Esophagus muscularis mucosa (tissue), 3 donors: ENCODE measurements around the gene CDH18.

ENCODE experiments used
- POLR2A ChIP-seq: fragments of 450-650 bp; IDR thresholded peaks from one replicate; pipeline ENCODE4 v1.6.1; 2017; ENCODE audit warnings: antibody characterized with exemption, moderate library complexity, mild to moderate bottlenecking, low read depth
- TF ChIP-seq, protein P1 (sequence below), 3 experiments: fragments of 200-600 bp in 2 of 3; fragments of 450-650 bp in 1 of 3; sonication (generic) in 2 of 3; IDR thresholded peaks; one replicate each; pipeline ENCODE4 v1.5.1; 2017 to 2019; ENCODE audit warnings: antibody characterized with exemption in 3 of 3, mild to moderate bottlenecking in 2 of 3, moderate library complexity in 1 of 3

DNA sequence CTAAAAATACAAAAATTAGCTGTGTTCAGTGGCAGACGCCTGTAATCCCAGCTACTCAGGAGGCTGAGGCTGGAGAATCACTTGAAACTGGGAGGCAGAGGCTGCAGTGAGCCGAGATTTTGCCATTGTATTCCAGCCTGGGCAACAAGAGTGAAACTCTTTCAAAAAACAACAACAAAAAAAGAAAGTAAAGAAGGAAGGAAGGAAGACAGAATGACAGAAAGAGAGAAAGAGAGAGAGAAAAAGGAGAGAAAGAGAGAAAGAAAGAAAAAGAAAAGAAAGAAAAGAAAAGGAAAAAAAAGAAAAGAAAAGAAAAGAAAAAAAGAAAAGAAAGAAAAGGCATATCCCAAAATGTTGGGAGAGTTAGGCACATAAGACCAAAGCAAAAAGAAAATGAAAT lies 278.6 kb downstream of the CDH18 start:
- TF ChIP-seq, protein P1, sequence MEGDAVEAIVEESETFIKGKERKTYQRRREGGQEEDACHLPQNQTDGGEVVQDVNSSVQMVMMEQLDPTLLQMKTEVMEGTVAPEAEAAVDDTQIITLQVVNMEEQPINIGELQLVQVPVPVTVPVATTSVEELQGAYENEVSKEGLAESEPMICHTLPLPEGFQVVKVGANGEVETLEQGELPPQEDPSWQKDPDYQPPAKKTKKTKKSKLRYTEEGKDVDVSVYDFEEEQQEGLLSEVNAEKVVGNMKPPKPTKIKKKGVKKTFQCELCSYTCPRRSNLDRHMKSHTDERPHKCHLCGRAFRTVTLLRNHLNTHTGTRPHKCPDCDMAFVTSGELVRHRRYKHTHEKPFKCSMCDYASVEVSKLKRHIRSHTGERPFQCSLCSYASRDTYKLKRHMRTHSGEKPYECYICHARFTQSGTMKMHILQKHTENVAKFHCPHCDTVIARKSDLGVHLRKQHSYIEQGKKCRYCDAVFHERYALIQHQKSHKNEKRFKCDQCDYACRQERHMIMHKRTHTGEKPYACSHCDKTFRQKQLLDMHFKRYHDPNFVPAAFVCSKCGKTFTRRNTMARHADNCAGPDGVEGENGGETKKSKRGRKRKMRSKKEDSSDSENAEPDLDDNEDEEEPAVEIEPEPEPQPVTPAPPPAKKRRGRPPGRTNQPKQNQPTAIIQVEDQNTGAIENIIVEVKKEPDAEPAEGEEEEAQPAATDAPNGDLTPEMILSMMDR (IDR thresholded peaks at IDR 0.05), result no peak
- no peak for TF ChIP-seq POLR2A
